ENCODE results near the gene ZNF430. TPM values are rescaled to one million over a fixed set of nuclear protein-coding genes. Genes with fewer than 3 reads are reported as not detected.
"Not testable (repeated sequence)": the region's sequence is repeated elsewhere in the genome, so short reads cannot be mapped to it uniquely, and the experiment has no call there.

ZNF430 gene
- total RNA-seq (2014; rRNA removed; shearing (Covaris generic)) = 5.5 and 12.7 TPM in 2 replicates

- peaks cover 10% of the 10 kb centered on the region; the same call in 1 of the 2 replicates for H3K4me1 ChIP-seq (replicated peaks)
- peak; percentile 92 to 96 for DNase-seq (ENCODE audit: low read depth in 1 of 2, low spot score in 2 of 2)
- no peaks in the 10 kb centered on the region for H3K27me3 ChIP-seq (replicated peaks)
Observed at GRCh38 chr19:21020298-21021227, at the start of gene ZNF430. Gene ZNF430 (plus strand): TSS chr19:21020657. CDS start chr19:21020801, 144 bp downstream.

GRCh38 chr19:20992788-20993187 is 27.7 kb upstream of the ZNF430 start:
- H3K4me3 ChIP-seq; H3K9me3 ChIP-seq (replicated peaks); DNase-seq (ENCODE audit: low read depth in 1 of 2, low spot score in 2 of 2): not testable (repeated sequence)

More at GRCh38 chr19:21020298-21021227, at the start of gene ZNF430:
- Histone ChIP-seq H3K36me3 (peaks cover 25% of the 10 kb centered on the region), H3K27ac (peak within 1 kb of the TSS; percentile 61), H3K9me3 (replicated peaks) (0 out of 2 replicates have a peak, but pooled peaks cover 2% of the 10 kb centered on the region), H3K4me3 (peak within 1 kb of the TSS; percentile 58)

DNA sequence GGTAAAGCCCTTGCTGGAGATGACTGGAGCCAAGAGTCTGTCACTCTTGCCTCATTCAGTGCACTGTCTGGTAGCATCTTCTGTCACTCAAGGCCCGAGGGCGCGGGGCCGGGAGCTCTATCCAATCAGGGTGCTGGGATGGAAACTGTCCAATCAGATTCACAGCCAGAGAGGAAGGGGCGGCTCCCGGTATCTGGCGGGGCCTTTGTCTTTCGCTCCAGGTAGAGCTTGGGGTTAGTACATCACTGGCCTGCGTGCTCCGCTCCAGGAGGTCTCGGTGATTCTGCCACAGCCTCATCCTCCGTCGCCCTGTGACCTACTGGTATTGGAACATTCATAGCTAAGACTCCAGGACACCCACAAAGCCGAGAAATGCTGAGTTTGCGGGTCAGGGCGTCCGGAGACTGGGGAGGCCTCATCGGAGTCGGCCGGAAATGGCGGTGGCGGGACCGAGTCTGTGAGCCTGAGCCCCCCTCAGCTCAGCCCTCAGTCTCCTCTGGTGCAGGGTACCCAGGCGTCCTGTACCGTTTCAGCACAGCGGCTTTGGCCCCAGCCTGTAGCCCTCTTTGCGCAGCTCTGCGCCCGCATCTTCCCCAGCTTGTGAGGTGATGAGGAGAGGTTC is 20.6 kb upstream of the ZNF430 start:
- Histone ChIP-seq H3K4me3 (no peak overlapping the region; the same call in 1 of the 2 replicates), H3K27me3 (replicated peaks) (no peaks in the 10 kb centered on the region), H3K27ac (no peak overlapping the region), H3K4me1 (replicated peaks) (no peaks in the 10 kb centered on the region), H3K9me3 (replicated peaks) (0 out of 2 replicates have a peak, but pooled peaks cover 7% of the 10 kb centered on the region), H3K36me3 (no peaks in the 10 kb centered on the region)
- DNase-seq (ENCODE audit: low read depth in 1 of 2, low spot score in 2 of 2) = peak; percentile 15 to 39

More at GRCh38 chr19:20992788-20993187, 27.7 kb upstream of the ZNF430 start:
- not testable (repeated sequence) for H3K27ac ChIP-seq; H3K27me3 ChIP-seq (replicated peaks); H3K36me3 ChIP-seq; H3K4me1 ChIP-seq (replicated peaks)

DNA sequence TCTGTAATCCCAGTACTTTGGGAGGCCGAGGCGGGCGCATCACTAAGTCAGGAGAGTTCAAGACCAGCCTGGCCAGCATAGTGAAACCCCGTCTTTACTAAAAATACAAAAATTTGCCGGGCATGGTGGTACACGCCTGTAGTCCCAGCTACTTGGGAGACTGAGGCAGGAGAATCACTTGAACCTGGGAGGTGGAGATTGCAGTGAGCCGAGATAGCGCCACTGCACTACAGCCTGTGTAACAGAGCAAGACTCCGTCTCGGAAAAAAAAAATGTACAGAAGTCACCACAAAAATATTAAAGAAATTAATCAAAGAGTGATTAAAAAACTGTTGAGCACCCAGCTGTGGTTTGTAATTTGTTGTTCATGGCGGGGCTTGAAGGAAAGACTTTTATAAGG is 781 bp downstream of the ZNF430 start:
- not testable (repeated sequence) for H3K27me3 ChIP-seq (replicated peaks); H3K9me3 ChIP-seq (replicated peaks); H3K4me1 ChIP-seq (replicated peaks); DNase-seq (ENCODE audit: low read depth in 1 of 2, low spot score in 2 of 2)
- Histone ChIP-seq H3K4me3 (peak overlapping the region; percentile 58), H3K27ac (peak overlapping the region; percentile 61), H3K36me3 (peaks cover 31% of the 10 kb centered on the region)

DNA sequence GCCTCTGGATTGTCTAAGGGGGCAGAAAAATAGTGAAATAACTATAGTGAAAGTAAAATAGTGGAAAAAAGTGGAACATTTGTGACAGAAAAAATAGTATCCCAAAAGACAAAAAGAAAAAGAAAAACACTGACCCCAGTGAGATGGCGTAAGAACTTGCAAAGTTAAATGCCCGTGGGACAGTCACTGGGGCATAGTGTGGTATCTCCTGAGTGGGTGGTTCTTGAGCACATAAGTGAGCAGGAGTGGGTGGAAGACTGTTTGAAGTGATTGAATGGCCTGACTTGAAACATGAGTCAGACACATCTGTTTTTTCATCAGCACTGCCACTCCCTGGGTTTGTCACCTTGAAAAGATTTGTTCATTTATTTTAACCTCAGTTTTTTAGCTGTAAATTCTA is 2.5 kb downstream of the ZNF430 start:
- H3K27ac ChIP-seq = no peak overlapping the region

DNA sequence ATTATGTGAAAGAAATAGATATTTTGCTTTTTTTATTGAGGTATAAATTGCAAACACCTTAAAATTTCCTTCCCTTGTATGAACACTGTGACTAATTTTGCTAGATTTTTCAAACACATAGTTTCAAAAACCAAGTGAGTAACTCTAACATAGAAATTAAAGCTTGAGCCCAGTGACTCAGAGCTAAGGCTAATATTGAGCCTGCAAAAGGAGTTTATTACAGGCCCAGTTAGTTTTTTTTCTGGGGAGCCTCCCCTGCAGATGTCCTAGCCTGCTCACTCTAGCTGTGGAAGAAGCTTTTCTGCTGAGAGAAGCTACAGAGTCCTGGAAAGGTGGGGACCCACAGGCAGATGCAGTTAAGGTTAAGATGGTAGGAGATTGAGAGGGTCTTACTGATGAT is 3.4 kb downstream of the ZNF430 start:
- Histone ChIP-seq H3K27me3 (replicated peaks) (no peaks in the 10 kb centered on the region), H3K4me1 (replicated peaks) (peaks cover 10% of the 10 kb centered on the region; the same call in 1 of the 2 replicates), H3K4me3 (no peak overlapping the region), H3K36me3 (peaks cover 52% of the 10 kb centered on the region), H3K27ac (no peak overlapping the region), H3K9me3 (replicated peaks) (0 out of 2 replicates have a peak, but pooled peaks cover 2% of the 10 kb centered on the region)
- DNase-seq (ENCODE audit: low read depth in 1 of 2, low spot score in 2 of 2) = no peak

More for the DNA sequence above, 2.5 kb downstream of the ZNF430 start:
- Histone ChIP-seq H3K4me1 (replicated peaks) (peaks cover 10% of the 10 kb centered on the region; the same call in 1 of the 2 replicates), H3K9me3 (replicated peaks) (0 out of 2 replicates have a peak, but pooled peaks cover 2% of the 10 kb centered on the region), H3K36me3 (peaks cover 45% of the 10 kb centered on the region), H3K4me3 (no peak overlapping the region), H3K27me3 (replicated peaks) (no peaks in the 10 kb centered on the region)
- no peak for DNase-seq (ENCODE audit: low read depth in 1 of 2, low spot score in 2 of 2)

- Histone ChIP-seq H3K36me3 (peaks cover 36% of the 10 kb centered on the region), H3K27me3 (replicated peaks) (no peaks in the 10 kb centered on the region), H3K4me3 (no peak overlapping the region), H3K9me3 (replicated peaks) (no peaks in the 10 kb centered on the region), H3K4me1 (replicated peaks) (no peaks in the 10 kb centered on the region), H3K27ac (no peak overlapping the region)
- no peak for DNase-seq (ENCODE audit: low read depth in 1 of 2, low spot score in 2 of 2)
Observed at GRCh38 chr19:21028969-21029268, 8.5 kb downstream of the ZNF430 start.

DNA sequence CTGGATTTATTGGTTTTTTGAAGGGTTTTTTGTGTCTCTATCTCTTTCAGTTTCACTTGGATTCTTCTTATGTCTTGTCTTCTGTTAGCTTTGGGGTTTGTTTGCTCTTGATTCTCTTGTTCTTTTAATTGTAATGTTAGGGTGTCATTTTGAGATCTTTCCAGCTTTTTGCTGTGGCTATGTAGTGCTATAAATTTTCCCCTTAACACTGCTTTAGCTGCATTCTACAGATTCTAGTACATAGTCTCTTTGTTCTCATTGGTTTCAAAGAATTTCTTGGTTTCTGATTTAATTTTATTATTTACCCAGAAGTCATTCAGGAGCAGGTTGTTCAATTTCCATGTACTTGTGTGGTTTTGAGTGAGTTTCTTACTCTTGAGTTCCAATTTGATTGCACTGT is 24.6 kb downstream of the ZNF430 start:
- no peak for DNase-seq (ENCODE audit: low read depth in 1 of 2, low spot score in 2 of 2)
- H3K27ac ChIP-seq = no peak overlapping the region
- H3K36me3 ChIP-seq = peaks cover 33% of the 10 kb centered on the region

DNA sequence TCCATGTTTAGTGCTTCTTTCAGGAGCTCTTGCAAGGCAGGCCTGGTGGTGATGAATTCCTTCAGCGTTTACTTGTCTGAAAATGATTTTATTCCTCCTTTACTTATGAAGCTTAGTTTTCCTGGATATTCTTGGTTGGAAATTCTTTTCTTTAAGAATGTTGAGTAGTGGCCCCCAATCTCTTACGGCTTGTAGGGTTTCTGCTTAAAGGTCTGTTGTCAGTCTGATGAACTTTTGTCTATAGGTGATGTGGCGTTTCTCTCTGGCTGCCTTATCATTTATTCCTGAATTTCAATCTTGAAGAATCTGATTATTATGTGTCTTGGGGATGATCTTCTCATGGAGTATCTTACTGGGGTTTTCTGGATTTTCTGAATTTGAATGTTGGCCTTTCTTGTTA is 26.0 kb downstream of the ZNF430 start:
- Histone ChIP-seq H3K4me3 (no peak overlapping the region), H3K27me3 (replicated peaks) (no peaks in the 10 kb centered on the region), H3K27ac (no peak overlapping the region), H3K9me3 (replicated peaks) (no peaks in the 10 kb centered on the region; the same call in 1 of the 2 replicates), H3K4me1 (replicated peaks) (no peaks in the 10 kb centered on the region), H3K36me3 (peaks cover 31% of the 10 kb centered on the region)
- DNase-seq (ENCODE audit: low read depth in 1 of 2, low spot score in 2 of 2) = no peak

More for the DNA sequence above, 24.6 kb downstream of the ZNF430 start:
- Histone ChIP-seq H3K4me1 (replicated peaks) (no peaks in the 10 kb centered on the region), H3K9me3 (replicated peaks) (no peaks in the 10 kb centered on the region; the same call in 1 of the 2 replicates), H3K4me3 (no peak overlapping the region), H3K27me3 (replicated peaks) (no peaks in the 10 kb centered on the region)

DNA sequence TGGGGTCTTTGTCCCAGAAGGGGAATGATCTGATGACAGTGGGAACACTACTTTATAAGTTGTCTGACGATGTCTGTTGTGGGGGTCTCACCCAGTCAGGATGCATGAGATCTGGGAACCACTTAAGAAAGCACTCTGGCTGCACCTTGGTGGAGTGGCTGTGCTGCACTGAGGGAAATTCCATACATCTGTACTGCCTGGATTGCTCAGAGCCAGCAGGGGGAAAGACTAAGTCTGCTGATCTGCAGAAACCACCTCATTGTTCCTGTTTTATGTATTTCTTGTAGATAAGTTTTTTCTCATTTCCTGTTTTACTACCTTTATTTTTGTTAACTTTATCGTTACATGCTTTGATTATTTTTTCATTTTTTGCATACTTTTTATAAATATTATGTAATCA is 27.3 kb downstream of the ZNF430 start:
- no peak overlapping the region for H3K27ac ChIP-seq
- H3K4me3 ChIP-seq = no peak overlapping the region
- H3K4me1 ChIP-seq (replicated peaks) = no peaks in the 10 kb centered on the region
- no peaks in the 10 kb centered on the region for H3K27me3 ChIP-seq (replicated peaks)
- H3K9me3 ChIP-seq (replicated peaks) = peaks cover 2% of the 10 kb centered on the region; the same call in 1 of the 2 replicates
- no peak for DNase-seq (ENCODE audit: low read depth in 1 of 2, low spot score in 2 of 2)
- H3K36me3 ChIP-seq = peaks cover 28% of the 10 kb centered on the region

DNA sequence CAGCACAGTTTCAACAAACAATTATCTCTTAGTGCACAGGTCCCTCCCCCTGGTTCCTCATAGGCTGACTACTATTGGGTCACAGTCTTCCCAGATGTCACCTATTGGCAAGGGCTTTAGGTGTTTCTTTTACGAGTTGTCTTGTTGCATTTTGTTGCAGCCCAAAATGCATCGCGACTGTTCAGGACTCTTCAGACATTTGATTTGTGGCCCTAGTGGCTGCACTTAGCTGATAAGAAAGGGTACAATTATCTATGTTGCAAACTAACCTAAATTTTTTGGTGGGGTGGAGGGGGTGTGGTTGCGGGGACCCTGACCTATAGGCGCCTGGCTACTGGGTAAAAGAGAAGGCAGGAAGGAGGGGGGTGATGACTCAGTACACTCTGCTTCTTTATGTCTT is 32.4 kb downstream of the ZNF430 start:
- no peak overlapping the region for H3K4me3 ChIP-seq
- 0 out of 2 replicates have a peak, but pooled peaks cover 2% of the 10 kb centered on the region for H3K9me3 ChIP-seq (replicated peaks)
- no peak overlapping the region for H3K27ac ChIP-seq
- peaks cover 32% of the 10 kb centered on the region for H3K36me3 ChIP-seq
- no peaks in the 10 kb centered on the region for H3K27me3 ChIP-seq (replicated peaks)
- no peaks in the 10 kb centered on the region for H3K4me1 ChIP-seq (replicated peaks)
- no peak for DNase-seq (ENCODE audit: low read depth in 1 of 2, low spot score in 2 of 2)

GRCh38 chr19:21065336-21065735 is 44.9 kb downstream of the ZNF430 start:
- Histone ChIP-seq H3K36me3 (no peaks in the 10 kb centered on the region), H3K4me3 (no peak overlapping the region), H3K27ac (no peak overlapping the region), H3K4me1 (replicated peaks) (no peaks in the 10 kb centered on the region), H3K9me3 (replicated peaks) (no peaks in the 10 kb centered on the region), H3K27me3 (replicated peaks) (no peaks in the 10 kb centered on the region)
- DNase-seq (ENCODE audit: low read depth in 1 of 2, low spot score in 2 of 2) = no peak

GRCh38 chr19:21082011-21082975 is 61.8 kb downstream of the ZNF430 start, which contains the start of gene ZNF714:
Gene ZNF714 (plus strand): TSS chr19:21082203. CDS start chr19:21098269, 16,066 bp downstream.
- Histone ChIP-seq H3K36me3 (peaks cover 3% of the 10 kb centered on the region; the same call in 1 of the 2 replicates), H3K27me3 (replicated peaks) (no peaks in the 10 kb centered on the region), H3K27ac (peak within 1 kb of the TSS; percentile 68), H3K9me3 (replicated peaks) (no peaks in the 10 kb centered on the region), H3K4me1 (replicated peaks) (no peaks in the 10 kb centered on the region; the same call in 1 of the 2 replicates), H3K4me3 (peak within 1 kb of the TSS; percentile 62)
- peak; percentile 80 to 85 for DNase-seq (ENCODE audit: low read depth in 1 of 2, low spot score in 2 of 2)
